HG02571 (cell line): ENCODE measurements around the gene BEX3.

Source experiments
- ATAC-seq: cut with Tn5 transposase; IDR thresholded peaks from one replicate; pipeline ENCODE4 v1.9.1; 2021; ENCODE audit warnings: mild to moderate bottlenecking, moderate library complexity; ENCODE audit not compliant: unreplicated experiment

Gene BEX3

DNA sequence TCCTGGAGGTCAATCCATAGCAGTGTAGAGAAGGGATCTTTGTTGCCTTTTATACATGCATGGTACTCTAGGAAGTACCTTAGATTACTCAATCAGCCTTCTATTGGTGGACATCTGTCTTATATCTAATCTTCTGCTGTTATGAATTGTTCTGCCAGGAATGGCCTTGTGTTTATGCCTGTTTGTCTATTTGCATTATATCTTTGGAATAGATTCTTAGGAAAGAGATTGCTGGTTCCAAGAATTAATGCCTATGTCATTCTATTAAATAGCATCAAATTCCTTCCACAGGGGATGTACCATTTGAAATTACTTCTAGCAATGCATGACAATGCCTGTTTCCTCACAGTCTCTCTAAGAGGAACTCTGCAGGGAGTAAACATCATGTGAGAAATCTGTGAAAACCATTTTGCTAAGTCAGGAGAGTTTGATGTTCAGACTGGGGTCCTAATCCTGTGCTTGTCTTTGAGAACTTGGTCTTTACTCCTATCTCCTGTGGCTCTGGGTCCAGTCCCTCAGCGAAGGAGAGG lies 42.5 kb downstream of the BEX3 start:
- ATAC-seq: no peak

DNA sequence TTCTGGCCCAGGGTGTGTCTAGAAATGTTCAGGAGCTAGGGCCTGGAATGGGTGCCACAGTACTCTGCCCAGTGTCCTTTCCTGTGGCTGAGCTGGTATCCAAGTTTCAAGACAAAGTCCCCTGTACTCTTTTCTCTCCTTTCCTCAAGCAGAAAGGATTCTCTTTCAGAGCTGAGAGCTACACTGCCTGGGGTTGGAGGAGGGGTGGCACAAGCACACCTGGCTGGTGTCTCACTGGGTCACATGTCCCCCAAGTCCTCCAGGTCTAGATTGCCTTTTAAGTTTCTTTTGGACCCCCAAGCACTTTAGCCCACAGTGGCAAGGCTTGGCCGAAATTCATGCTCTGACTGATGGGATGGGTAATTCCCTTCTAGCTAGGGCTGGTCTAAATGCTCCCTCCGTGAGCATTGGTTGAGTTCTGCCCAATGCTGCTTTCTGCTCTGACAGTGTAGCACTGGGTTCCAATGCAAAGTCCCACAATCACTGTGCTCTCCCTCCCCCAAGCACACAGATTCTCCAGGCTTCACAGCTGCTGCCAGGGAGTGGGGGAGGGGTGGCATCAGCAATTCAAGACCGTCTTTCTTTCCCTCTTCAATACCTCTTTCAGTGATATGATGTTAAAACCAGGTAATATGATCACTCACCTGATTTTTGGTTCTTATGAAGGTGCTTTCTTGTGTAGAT lies 47.8 kb downstream of the BEX3 start:
- ATAC-seq: no peak
